SH-SY5Y (cell line): ENCODE data around the gene DMD.

Experiments
- GATA2 ChIP-seq: IDR thresholded peaks from 2 replicates; pipeline ENCODE4 v1.6.1; 2011; ENCODE audit warnings: mild to moderate bottlenecking, low read depth, low read length
- GATA3 ChIP-seq: IDR thresholded peaks from 2 replicates; pipeline ENCODE4 v1.6.1; 2011; ENCODE audit warnings: low read depth, mild to moderate bottlenecking, low read length, moderate library complexity

DNA sequence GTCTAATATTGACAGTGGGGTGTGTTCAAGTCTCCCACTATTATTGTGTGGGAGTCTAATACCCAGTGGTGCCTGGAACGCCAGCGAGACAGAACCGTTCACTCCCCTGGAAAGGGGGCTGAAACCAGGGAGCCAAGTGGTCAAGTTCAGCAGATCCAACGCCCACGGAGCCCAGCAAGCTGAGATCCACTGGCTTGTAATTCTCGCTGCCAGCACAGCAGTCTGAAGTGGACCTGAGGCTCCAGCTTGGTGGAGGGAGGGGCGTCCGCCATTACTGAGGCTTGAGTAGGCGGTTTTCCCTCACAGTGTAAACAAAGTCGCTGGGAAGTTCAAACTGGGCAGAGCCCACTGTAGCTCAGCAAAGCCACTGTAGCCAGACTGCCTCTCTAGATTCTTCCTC, 407.3 kb downstream of the DMD start:
- no peak for TF ChIP-seq GATA2
- no peak for TF ChIP-seq GATA3
